Activated CD8-positive, alpha-beta memory T cell treated with anti-CD3 and anti-CD28 coated beads for 24 hours (primary cell): ENCODE results near the gene C6orf62.
"Not testable (repeated sequence)": the region's sequence is repeated elsewhere in the genome, so short reads cannot be mapped to it uniquely, and the experiment has no call there.

Experiments
- DNase-seq: peaks from one replicate; pipeline ENCODE4 v3.0.0-alpha.2; 2020

C6orf62 gene

GRCh38 chr6:24719125-24719971 lies at the start of gene C6orf62:
Gene C6orf62, minus strand, starts transcription at chr6:24719154. Its CDS starts 486 bp downstream, at chr6:24718668.
- DNase-seq = peak; percentile 80

DNA sequence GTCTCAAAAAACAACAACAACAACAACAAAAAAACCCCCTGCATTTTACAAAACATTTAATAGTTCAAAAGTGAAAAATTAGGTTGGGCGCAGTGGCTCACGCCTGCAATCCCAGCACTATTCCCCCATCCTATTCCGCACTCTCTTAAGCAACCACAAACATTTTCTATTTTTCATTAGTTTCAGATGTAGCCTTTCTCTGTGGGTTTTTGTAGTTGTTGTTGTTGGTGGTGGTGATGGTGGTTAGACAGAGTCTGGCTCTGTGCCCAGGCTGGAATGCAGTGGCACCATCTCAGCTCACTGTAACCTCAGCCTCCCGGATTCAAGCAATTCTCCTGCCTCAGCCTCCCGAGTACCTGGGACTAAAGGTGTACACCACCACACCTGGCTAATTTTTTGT lies 49.4 kb upstream of the C6orf62 start:
- no peak for DNase-seq

- no peak for DNase-seq
These were observed 47.9 kb upstream of the C6orf62 start for GRCh38 chr6:24766680-24767462.

GRCh38 chr6:24765968-24766367 lies 47.0 kb upstream of the C6orf62 start:
- not testable (repeated sequence) for DNase-seq

GRCh38 chr6:24764833-24765828 lies 46.2 kb upstream of the C6orf62 start:
- not testable (repeated sequence) for DNase-seq

- no peak for DNase-seq
These were observed 44.6 kb upstream of the C6orf62 start for GRCh38 chr6:24763578-24763977.

GRCh38 chr6:24761851-24762250 lies 42.9 kb upstream of the C6orf62 start:
- DNase-seq = no peak

DNA sequence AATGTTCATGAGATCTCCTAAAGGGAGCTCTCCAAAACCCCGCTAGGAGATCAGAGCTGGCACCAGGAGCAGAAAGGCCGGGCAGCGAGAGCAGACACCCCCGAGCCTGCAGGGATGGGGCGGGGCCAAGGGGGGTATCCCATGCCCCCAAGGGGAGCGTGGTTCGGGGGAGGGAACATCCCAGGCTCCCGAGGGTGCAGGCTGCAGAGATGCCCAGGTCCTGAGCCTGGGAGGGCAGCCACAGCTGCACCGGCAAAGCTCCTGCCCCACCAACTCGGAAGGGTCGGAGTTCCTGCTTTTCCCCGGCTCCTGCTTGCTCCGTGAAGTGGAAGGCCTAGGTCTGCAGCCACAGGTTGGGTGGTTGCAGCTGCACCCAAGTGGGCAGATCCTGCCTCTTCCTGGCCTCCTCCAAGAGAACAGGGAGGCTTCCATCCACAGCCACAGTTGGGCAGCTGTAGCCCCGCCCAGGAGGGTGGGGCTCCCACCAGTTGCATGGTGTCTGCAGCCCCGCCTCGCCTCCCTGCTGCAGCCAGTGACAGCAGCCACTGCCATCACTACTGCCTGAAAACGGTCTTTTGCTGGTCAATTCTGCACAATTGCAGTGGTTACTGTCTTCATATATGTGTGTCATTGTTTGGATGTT lies 42.4 kb upstream of the C6orf62 start:
- DNase-seq = no peak

DNA sequence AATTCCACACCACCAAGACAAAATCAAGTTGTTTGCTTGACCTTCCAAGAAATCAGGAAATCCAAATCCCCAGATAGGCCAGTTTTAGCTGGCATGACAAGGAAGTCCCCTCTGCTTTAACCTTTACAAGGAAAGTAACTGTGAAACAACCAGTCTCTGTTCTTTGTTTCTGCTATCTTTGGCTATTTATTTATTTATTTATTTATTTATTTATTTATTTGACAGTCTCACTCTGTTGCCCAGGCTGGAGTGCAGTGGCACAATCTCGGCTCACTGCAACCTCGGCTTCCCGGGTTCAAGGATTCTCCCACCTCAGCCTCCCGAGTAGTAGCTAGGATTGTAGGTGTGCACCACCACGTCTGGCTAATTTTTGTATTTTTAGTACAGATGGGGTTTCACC lies 41.3 kb upstream of the C6orf62 start:
- DNase-seq = no peak

GRCh38 chr6:24759718-24760117 lies 40.8 kb upstream of the C6orf62 start:
- no peak for DNase-seq

DNA sequence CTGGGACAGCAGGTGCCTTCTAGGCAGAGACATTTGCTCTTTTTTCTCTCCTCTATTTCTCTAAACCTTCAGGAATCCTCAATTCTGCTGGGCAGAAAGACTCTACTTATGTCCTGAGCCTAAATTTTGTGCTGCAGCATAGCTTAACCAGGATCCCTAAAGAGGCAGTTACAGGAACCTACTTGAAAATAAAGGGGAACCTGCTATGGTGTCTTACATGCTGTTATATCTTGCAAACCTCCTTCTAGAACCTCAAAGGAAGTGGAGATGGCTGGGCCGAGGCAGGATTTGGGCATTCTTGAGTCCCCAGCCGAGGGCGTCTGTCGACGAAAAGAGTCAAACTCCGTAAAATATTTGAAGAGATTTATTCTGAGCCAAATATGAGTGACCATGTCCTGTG lies 38.7 kb upstream of the C6orf62 start:
- no peak for DNase-seq

GRCh38 chr6:24755279-24755678 lies 36.3 kb upstream of the C6orf62 start:
- DNase-seq = no peak

DNA sequence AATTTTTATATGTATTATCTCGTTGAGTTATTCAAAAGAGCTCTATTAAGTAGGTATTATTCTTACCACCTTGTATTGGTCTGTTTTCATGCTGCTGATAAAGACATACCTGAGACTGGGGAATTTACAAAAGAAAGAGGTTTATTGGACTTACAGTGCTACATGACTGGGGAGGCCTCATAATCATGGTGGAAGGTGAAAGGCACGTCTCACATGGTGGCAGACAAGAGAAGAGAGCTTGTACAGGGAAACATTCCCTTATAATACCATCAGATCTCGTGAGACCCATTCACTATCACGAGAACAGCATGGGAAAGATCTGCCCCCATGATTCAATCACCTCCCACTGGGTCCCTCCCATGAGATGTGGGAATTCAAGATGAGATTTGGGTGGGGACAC lies 35.4 kb upstream of the C6orf62 start:
- not testable (repeated sequence) for DNase-seq

DNA sequence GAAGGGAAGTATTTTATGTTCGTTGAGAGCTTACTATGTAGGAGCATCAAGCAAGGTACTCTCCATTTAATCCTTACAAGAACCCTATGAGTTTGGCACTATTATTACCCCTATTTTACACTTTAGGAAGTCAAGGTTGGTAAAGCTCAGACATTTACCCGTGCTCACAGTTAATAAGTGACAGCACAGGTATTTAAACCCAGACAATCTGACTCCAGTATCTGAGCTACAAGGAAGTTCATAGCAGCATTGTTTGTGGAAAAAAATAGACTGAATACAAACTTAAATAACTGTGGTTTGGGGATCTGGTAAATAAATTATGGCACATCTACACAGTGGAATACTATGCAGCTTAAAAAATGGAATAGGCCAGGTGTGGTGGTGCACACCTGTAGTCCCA lies 34.6 kb upstream of the C6orf62 start:
- DNase-seq = no peak

- DNase-seq = no peak
These were observed 34.1 kb upstream of the C6orf62 start for GRCh38 chr6:24752917-24753492.

- DNase-seq = no peak
These were observed 33.5 kb upstream of the C6orf62 start for GRCh38 chr6:24752503-24752902.

DNA sequence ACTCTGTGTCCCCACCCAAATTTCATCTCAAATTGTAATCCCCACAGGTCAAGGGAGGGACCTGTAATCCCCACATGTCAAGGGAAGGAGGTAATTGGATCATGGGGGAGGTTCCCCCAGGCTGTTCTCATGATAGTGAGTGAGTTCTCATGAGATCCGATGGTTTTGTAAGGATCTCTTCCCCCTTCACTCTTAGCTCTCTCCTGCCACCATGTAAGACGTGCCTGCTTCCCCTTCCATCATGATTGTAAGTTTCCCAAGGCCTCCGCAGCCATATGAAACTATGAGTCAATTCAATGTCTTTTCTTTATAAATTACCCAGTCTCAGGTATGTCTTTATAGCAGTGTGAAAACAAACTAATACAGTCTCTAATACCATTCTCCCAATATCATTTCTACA lies 31.9 kb upstream of the C6orf62 start:
- DNase-seq = not testable (repeated sequence)

DNA sequence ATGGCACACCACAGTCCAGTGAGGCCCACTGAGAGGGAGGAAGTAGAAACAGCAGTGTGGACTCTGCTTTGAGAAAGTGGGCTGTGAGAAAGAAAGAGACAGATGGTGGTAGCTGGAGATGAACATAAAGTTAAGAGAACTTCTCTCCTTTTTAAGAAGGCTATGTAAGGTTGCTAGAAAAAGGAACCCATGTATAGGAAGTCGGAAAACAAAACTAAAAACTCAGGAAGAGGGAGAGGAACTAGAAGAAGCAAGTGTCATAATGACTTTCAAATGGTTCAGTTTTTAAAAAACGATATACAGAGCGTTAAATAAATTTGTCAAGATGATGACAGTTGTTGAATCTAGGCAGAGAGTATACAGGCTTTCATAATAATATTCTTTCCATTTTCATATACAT lies 30.3 kb upstream of the C6orf62 start:
- DNase-seq = no peak

GRCh38 chr6:24744911-24745310 lies 26.0 kb upstream of the C6orf62 start:
- no peak for DNase-seq

GRCh38 chr6:24743944-24744335 lies 25.0 kb upstream of the C6orf62 start:
- DNase-seq = no peak

DNA sequence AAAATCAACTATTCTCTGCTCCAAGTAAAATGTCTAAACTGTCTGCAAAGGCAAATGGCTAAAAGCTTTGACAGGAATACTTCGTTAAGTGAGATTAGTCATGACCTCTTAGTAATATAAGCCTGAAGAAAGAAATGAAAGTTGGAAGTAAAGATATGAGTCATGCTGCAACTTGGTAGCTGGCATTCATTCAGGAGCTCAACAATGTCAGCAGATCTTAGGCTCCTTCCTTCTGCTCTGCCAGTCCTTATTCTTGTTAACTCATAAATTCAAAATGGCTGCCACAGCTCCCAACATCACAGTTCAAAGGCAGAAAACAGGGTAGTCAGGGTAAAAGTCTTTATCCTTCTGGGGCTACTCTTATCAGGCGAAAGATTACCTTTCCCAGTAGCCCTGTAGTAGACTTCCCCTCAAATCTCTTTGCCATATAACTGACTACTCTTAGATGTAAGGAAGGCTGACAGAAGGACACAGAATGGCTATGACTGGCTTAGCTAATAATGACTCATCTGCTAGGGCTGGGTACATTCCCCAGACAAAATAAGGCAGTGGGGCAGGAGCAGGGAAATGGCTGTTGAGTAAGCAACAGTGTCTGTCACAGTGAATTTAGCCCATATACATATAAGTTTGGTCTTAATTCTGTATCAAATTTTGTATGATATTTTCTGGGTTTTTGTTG lies 24.4 kb upstream of the C6orf62 start:
- DNase-seq = no peak
